GM19351 (cell line): ENCODE results near the gene VGLL3.
"Not testable (repeated sequence)": the region's sequence is repeated elsewhere in the genome, so short reads cannot be mapped to it uniquely, and the experiment has no call there.

ENCODE experiments used
- ATAC-seq: cut with Tn5 transposase; IDR thresholded peaks from one replicate; pipeline ENCODE4 v1.9.1; 2021; ENCODE audit warnings: mild to moderate bottlenecking, moderate library complexity; ENCODE audit not compliant: unreplicated experiment

VGLL3 gene, protein sequence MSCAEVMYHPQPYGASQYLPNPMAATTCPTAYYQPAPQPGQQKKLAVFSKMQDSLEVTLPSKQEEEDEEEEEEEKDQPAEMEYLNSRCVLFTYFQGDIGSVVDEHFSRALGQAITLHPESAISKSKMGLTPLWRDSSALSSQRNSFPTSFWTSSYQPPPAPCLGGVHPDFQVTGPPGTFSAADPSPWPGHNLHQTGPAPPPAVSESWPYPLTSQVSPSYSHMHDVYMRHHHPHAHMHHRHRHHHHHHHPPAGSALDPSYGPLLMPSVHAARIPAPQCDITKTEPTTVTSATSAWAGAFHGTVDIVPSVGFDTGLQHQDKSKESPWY

DNA sequence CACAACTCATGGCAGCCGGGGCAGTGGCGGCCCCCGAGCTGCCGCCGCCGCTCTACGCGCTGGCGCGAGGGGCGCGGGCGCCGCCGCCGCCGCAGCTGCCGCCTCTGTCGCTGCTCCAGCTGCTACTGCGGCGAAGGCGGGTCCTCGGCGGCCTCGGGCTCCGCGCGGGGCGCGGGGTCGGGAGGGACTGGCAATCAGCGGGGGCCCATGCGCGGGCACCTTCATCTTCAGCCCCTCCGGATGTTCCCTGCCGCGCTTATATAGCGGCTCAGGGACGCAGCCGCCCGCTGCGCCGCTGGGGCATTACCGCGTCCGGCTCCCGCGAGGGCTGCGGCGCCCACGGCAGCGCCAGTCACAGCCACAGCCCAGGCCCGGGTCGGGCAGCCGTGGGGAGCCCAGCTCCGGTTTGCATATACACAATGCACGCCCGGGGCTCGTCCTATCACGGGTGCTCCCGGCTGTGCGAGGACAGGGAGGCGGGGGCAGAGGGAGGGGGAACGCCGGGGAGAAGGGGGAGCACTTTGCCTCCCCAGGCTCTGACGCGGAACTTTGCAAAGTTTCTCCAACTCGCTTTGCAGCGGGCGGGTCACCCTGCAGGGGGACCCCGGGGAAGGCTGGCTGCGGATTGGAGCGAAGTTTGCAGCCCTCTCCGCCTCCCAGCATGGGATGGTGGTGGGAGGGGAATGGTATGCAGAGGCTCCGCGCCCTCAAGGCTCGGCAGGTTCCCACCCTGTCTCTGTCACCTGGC, at the start of gene VGLL3:
TSS of gene VGLL3 (minus strand) at position 416 of the 748 bp plus-strand sequence. CDS start at position 10, 406 bp downstream.
- ATAC-seq = peak; percentile 42

DNA sequence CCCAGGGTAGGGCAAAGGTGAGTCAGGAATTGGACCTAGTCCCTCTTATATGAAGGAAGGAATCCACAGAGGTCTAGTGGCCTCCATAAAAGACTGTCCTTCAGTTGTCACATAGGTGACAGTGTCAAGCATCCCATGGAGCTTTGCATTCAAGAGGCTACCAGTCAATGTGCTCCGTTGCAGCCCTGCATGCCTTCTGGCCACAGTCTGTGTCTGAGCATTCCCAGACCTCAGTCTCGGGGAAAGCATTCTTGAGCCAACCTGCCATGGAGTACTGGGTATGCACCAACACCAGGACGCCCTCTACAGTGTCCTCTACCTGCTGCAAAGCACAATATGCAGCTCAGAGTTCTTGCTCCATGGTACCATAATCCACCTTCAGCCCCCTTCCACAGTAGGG, 46.7 kb upstream of the VGLL3 start:
- ATAC-seq = no peak

DNA sequence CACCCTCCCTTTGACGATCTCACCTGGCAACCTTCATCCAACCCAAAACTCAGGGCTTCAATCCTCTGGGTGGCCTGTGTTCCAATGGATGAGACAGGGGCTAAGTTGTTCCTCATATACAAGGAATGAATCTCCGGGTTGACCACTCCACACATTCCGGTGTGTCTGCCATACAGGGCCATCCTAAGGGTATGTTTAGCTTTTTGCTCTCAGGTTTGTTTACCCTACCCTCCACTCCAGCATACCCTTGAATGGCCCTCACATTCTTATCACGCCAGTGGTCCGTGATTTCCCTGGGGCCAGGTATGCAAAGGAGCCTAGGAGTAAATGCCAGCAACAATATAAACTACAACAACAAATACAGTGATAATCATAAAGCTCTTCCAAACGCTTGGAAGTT, 45.7 kb upstream of the VGLL3 start:
- no peak for ATAC-seq

DNA sequence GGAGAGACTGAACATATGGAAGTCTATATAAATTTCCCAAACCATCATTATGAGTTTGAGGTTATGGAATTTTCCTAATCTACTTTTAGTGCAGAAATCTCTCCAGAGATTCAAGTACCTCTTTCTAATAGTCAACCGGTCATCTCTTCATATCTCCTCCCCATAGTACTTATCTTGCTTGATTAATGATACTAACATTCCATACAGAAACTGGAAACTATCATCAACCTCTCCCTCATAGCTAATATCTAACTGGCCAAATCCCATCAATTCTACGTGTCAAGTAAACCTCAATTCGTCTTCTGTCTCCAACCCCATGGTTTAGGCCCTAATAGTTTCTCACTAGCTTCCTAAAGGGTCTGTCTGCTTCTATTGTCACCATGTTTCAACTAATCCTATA, 44.4 kb upstream of the VGLL3 start:
- ATAC-seq = no peak

DNA sequence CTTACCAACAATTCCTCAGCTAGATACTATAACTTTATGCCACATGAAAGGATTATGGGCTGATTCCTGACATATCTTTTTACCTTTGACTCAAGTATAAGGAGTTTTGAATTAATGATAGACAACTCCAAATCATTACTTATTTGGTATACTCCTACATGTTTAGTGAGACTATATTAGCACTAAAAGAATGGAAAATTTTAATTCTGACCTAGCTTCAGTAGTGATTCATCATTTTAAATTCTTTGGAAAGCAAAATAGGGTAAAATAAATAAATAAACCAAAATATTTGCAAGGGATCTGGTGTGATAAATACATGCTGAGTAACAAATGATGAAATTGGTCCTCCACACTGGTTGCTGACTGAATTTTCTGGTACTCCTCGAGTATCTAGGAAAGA, 42.3 kb upstream of the VGLL3 start:
- no peak for ATAC-seq

DNA sequence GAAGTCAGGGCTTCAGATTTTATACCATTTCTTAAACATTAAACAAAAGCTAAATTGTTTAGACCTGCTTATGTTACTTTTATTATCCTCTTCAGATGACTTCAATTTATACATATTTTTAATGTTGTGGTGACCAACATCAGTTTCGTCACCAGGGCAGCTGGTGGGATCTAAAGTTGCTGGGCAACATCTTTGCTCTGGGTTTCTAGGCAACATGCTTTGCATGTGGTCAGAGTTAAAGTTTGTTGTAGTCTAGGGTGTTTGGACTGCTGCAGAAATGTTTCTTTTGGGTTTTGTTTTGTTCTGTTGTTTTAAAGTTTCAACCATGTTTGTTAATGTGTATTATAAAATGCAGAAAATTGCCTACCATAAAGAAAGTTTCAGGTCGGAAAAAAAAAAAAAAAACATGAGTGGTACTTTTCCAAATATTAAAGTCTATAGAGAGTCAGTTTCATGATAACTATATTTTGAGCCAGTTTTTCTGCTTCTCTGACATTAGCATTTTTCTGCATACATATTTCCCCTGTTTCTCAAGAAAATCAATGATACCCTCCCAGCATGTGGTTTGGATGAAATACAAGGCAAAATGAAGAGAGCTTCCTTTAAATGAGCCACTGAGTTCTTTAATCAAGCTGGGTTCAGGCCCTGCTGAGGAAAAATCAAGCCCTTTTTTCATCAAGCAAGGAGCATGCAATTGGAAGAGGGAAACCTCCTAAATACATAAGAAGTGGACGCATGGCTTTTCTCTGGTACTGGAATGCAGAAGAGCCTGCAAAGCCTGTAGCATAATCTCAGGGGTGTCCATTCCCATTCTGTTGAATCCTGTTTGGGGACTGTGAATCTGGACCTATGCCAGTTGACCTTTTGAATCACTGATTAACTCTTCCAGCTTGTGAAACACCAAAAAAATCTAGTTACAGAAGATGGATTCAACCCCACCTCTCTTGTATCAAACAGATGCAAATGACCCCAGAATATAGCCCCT, 35.0 kb upstream of the VGLL3 start:
- no peak for ATAC-seq

DNA sequence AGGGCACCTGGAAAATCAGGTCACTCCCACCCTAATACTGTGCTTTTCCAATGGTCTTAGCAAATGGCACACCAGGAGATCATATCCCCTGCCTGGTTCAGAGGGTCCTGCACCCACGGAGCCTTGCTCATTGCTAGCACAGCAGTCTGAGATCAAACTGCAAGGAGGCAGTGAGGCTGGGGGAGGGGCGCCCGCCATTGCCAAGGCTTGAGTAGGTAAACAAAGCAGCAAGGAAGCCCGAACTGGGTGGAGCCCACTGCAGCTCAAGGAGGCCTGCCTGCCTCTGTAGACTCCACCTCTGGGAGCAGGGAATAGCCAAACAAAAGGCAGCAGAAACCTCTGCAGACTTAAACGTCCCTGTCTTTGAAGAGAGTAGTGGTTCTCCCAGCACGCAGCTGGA, 26.4 kb upstream of the VGLL3 start:
- not testable (repeated sequence) for ATAC-seq

DNA sequence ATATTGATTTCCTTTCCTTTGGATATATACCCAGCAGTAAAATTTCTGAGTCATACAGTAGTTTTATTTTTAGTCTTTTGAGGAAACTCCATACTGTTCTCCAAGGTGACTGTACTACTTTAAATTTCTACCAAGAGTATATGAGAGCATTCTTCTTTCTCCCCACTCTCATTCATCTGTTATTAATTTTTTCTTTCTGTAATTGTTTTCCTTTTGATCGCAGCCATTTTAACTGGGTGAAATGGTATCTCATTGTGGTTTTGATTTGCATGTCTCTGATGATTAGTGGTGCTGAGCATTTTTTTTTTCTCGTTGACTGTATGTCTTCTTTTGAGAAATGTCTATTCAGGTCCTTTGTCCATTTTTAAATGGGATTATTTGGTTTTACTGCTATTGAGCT, 18.3 kb upstream of the VGLL3 start:
- no peak for ATAC-seq

DNA sequence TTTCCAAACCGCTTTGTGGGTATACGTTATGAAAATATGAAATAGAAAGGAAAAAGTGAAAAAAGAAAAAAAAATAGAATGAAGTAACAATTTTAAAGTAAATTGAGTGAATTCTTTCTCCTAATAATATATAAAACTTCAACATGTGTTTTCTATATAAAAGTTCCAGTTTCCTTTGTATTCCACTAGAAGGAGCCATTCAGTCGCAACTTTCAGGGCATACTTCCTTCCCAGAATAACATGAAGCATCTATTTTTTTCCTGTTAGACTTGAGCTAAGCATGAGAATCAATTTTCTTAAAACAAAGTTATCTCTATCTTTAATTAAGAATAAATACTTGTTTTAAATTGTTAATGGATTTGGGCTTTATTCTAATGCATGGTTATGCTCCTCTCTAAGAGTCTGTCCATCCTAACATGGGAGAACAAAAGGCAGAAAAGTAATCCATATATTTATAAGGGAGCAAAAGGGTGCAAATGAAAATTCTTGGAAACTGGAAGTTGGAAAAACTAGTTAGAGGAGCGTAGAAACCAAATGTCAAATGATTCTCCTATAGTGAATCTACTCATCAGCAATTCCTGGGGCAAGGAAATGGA, 16.0 kb upstream of the VGLL3 start:
- ATAC-seq = no peak

DNA sequence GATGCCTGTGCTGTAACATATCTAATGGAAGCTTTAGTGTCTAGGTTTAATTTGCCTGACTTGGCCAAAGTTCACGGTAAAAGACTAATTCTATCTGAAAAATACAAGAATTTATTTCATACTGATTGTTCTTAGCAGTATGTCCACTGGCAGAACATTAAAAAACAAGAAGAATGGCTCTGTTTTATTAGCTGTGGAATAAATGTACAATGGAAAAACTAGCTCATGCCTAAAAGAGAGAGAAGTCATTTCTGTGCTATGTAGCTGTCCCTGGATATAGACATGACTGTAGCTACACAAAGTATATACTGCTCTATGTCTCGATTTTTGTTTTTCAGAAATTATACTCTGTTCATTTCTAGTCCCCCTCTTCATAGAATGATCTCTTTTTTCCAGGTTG, 13.9 kb upstream of the VGLL3 start:
- no peak for ATAC-seq

DNA sequence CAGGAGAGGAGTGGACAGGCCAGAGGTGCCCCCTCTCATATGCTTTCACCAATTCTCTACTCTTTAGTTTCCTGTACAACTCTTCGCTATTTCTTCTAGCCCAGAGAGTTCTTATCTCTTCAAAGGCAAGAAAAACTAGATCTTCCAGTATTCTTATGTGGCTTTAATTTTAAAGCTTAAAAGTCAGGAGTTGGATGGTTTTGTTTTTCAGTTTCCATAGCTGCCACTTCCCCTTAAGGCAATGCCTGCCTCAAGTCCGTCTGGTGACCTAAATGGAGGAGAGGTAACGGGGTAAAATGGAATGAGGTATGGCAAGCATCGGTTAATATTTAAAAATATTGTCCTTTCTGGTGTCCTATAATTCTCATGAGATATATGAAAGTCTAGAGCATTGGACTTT, 11.4 kb upstream of the VGLL3 start:
- no peak for ATAC-seq

DNA sequence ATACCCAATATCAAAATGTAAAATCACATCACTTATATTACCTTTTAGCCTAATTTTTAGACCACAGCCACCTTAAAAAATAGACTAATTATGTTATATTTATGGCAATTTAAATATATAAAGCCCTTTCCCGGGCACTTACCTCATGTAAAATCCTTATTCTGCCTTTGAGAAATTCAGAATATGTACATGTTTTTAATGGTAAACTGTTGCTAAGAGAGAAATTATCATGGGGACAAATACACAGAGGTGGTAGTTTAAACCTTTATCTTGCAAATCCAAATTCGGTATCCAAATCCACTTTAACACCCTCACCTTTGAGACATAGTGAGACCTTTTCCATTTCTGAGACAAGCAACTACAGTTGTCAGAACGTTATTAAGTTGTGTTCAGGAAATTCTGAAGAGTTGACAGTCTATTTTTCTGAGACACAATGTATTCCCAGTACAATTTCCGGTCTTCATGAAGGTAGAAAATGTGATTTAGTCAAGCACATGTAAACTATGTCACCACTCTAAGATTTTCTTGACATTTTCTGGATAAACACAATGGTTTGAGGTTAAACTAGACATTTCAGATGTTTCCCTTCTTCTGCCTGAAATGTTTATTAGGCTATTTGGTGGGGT, 10.6 kb upstream of the VGLL3 start:
- ATAC-seq = no peak

DNA sequence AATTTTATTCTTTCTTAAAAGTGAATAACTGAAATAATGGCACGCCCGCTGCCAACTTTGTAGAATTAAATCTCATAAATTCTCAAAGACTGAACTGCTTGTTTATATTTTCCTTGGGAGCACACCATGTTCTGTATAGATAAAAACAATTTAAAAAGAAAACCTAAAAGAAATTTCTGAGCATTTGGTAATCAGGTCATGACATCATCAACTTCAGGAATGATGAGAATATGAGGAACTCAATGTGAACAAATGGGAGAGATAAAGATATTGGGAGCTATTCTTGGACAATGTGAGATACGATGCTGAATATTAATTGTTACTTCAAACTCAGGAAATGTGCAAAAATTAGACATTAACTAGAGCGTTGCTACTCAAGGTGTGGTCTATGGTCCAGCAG, 10.0 kb upstream of the VGLL3 start:
- ATAC-seq = no peak

DNA sequence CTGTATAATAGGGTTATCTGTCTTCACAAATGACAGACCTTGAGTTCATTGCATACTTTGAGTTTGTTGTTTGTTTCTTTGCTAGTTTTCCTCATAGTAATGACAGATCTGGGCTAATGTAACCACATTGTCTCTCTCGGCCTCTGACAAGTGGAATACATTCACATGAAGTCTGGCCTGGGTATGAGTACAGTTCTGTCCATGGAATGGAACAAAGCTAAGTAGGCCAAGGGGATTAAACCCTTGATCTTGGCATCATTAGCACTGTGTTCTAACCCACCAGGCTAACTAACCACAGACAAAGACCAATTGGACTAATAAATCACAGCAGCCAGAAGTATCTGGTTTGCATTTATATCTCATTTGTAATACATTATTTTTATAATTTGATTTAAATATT, 7.6 kb upstream of the VGLL3 start:
- ATAC-seq = no peak

DNA sequence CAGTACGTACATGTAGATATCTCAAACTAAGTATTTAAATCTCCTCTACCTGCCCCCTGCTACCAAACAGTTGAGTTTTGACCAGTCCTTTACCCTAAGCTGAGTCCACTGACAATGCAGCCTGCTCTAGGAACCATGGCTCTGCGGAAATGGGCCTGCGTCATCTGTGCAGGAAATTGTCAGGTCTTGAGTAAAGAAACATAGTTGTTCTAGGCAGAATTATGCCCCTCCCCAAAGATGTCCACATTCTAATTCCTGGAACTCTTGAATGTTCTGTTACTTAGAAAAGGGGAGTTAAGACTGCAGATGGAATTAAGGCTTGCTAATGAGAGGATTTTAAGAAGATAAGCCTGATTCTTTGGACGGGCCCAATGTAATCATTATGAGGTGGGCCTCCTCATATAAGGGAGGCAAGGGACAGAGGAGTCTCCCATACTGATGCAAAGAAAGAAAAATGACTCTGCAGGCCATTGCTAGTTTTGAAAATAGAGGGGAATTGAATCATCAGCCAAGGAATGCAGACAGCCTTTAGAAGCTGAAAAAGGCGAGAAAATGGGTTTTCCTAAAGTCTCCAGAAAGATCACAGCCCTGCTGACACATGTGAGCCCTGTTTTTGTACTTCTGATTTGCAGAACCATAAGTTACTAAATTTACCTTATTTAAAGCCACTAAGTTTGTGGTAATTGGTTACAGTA, 5.5 kb upstream of the VGLL3 start:
- no peak for ATAC-seq

DNA sequence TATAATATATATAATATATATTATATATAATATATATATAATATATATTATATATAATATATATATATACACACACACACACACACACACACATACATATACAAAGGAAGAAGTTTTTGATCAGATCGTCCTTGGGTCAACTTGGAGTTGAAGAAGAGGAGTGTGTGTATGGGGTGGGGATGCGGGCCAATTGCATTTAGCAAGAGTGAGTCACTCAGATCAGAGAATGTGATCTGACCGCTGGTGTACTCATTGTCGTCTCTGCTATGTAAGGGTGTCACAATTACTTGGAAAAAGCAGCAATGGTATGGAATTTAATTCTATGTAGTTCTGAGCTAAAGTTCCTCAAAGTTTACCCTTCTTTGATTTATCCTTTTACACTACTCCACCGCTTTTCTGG, 4.6 kb upstream of the VGLL3 start:
- no peak for ATAC-seq

DNA sequence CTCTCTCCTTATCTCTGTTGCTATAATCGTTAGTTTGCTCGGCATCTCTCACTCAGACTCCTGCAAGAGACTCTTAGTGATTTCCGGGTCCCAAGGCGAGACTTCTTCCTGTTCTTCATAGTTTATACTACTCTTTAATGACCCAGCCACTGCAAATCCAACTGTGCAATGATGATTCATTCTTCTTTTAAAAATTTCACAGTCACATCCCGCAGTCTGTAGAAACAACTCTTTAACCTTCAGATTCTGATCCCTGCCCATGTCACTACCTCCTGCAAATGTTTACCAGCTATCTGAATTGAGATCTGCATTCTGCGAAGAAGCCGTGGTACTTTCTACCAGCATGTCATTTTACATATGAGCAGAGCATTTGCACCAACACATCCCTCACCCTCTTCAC, 2.8 kb upstream of the VGLL3 start:
- no peak for ATAC-seq

DNA sequence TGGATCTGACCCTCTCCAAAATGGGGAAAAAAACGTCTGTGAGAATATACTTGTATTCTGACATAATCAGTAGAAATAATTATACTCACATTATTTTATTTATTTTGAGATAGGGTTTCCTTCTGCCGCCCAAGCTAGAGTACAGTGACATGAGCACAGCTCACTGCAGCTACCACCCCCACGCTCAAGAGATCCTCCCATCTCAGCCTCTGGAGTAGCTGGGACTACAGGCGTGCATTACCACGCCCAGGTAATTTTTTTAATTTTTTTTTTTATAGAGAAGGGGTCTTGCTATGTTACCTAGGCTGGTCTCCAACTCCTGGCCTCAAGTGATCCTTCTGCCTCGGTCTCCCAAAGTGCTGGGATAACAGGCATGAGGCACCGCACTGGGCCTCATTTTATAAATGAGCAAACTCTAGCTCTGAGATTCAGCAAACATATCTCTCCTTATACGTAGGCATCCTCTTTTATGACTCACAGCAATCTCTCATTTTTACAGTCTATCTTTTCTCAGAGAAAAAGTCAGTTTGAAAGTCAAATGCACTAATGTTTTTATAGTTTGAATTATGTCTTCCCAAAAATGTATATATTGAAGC, 989 bp upstream of the VGLL3 start:
- no peak for ATAC-seq

DNA sequence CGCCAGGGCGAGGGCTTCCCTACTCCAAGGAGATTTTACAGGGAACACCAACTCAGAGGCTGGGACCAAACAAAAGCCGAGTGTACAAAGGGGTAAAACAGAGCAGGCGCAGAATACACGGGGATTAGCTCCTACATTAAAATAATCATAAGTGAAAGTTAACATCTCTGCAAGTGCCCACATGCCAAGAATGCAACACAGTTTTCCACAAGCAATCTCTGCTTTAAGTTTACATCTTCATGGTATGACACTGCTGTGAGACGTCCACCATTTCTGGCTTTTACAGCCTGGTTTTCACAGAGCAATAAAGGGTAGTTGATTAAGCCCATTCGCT, 500 bp upstream of the VGLL3 start:
- ATAC-seq = no peak
